Stimulated activated CD4-positive, alpha-beta T cell treated with anti-CD3 and anti-CD28 coated beads, Interleukin-12 subunit alpha, Interleukin-12 subunit beta, amount 100 ng/mL, for 24 hours (primary cell): Measurements from ENCODE around the gene SV2B.
"Not testable (repeated sequence)": the region's sequence is repeated elsewhere in the genome, so short reads cannot be mapped to it uniquely, and the experiment has no call there.

Experiments used
- DNase-seq, 2 experiments: peaks; one replicate each; pipeline ENCODE4 v3.0.0-alpha.2; 2020; ENCODE audit warnings: low read depth in 2 of 2

The SV2B gene

DNA sequence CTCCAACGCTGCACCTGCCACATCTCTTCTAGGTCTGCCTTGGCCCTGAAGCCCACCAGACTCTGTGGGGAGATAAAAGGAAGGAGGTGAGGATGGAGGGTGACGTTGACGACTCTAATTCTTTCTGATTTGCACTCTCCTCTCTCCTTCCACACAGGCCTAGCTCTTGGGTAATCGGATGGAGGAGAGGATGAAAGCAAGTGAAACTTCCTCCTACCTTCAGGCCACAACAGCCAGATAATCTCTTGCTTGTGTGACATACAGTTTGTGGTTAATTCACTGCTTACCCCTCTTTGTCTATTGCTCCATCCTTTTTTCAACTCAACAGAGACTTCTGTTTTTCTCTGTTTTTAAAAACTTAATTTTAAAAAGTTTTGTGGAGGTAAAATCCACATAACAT, 208.1 kb downstream of the SV2B start:
- DNase-seq = no peak

GRCh38 chr15:91308855-91309254, 208.8 kb downstream of the SV2B start:
- DNase-seq = peak in 1 of 2 experiments; percentile 20

DNA sequence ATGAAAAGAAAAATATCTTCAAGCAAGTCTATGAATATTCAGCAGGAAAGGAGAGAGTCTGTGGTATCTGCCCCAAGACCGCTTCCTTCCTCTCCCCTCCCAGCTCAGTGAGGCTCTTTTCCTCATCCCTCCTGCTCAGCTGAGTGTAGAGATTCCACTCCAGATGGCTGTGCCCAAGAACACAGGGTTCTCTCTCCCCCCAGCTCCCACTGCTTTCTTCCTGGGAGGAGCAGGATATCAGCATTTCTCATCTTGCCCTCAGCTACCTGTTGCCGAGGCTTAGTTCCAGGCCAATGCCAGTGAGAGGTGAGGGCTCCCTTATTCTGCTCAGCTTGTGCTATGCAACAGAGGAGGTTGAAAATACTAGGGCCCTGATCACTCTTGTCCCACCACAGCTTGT, 211.9 kb downstream of the SV2B start:
- DNase-seq = no peak

- DNase-seq = no peak
Observed at GRCh38 chr15:91316126-91316525, 216.1 kb downstream of the SV2B start.

DNA sequence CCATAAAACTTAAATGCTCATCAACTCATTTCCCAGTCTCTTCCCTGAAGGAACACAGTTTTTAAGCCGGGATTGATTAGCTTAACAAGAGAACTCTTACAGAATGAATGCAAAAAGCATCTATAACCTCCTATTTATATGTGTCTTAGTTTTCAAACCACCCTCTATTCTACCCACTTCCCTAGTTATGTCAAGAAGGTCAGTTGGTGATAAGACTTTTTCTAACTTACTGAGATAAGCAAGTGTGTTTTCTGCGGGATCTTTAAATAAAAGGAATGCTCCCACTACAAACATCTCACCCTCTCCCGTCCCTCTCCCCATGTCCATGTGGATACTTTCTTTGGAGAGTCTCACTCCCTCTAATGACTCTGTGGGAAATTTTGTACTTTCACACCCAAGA, 218.5 kb downstream of the SV2B start:
- no peak for DNase-seq

GRCh38 chr15:91318931-91319330, 218.9 kb downstream of the SV2B start:
- no peak for DNase-seq

- DNase-seq = no peak
Observed at GRCh38 chr15:91319371-91320059, 219.5 kb downstream of the SV2B start.

DNA sequence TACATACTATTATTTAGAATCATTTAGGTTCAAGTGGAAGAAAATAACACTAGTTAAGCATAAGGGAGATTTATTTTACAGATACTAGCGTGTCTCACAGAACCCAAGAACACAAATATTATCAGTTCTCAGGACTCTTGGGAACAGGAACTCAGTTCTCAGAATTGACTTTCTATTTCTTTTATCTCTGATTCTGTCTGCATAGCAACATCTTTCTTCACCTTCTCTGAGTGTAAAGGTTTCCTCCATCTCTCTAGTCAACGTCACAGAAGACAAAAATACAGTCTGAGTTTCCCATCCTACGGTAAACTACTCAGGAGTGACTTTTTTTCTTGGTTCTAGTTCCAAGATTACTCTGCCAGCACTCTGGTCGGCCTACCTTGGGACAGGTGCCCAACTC, 220.0 kb downstream of the SV2B start:
- DNase-seq = no peak

DNA sequence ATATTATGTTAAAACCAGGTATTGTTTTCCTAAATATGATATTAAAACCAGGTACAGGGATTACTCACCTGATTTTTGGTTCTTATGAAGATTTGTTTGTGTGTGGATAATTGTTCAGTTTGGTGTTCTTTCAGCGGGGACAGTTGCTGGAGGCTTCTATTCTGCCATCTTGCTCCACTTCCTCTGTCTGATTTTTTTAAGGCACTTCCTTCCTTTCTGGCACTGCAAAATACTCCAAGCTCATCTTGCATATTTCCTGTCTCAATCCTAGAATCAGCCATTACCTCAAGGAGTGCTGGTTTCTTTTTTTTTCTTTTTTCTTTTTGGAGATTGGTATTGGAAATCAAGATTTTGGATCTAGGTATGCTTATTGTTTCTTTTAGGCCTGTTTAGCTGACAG, 229.9 kb downstream of the SV2B start:
- no peak for DNase-seq

- DNase-seq = no peak
Observed at GRCh38 chr15:91331581-91331980, 231.5 kb downstream of the SV2B start.

DNA sequence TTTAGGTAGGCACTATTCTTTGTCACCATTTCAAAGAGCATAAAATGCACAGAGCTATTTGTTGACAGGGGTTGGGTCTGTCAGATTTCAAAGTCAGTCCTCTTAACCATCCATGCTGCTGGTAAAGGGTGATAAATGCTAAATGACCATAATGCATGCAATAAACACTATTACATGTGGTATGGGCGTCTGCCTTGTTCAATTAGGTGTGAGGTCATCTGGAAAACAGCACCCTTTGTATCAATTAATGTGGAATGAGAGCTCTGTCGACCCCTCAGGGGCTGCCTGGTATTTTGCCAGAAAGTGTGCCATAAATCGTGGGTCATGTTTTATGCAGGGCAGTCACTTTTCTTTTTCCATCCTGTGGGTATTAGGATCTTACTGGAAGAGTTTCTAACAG, 235.6 kb downstream of the SV2B start:
- no peak for DNase-seq

DNA sequence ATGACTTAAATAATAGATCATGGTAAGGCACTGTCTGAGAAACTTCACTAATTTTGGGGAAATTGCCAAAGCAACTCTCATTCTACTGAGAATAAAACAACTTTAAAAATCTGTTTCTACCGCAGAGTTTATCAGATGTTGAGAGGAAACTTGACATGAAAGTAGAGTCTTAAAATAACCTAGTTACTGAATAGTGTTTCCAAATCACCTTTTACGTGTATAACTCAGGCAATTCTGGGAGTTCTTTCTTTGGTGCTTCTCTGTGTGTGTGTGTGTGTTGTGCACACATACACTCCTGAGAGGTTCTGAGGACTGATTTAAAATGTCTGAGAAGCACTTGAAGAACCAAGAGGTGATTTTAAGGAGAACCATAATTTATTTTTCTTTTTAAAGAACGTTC, 236.6 kb downstream of the SV2B start:
- DNase-seq = no peak

GRCh38 chr15:91338766-91339165, 238.7 kb downstream of the SV2B start:
- DNase-seq = no peak

GRCh38 chr15:91342097-91342496, 242.0 kb downstream of the SV2B start:
- no peak for DNase-seq

DNA sequence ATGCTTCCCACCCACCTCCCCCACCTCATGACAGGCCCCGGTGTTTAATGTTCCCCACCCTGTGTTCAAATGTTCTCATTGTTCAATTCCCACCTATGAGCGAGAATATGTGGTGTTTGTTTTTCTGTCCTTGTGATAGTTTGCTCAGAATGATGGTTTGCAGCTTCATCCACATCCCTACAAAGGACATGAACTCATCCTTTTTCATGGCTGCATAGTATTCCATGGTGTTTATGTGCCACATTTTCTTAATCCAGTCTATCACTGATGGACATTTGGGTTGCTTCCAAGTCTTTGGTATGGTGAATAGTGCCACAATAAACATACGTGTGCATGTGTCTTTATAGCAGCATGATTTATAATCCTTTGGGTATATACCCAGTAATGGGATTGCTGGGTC, 244.9 kb downstream of the SV2B start:
- not testable (repeated sequence) for DNase-seq

DNA sequence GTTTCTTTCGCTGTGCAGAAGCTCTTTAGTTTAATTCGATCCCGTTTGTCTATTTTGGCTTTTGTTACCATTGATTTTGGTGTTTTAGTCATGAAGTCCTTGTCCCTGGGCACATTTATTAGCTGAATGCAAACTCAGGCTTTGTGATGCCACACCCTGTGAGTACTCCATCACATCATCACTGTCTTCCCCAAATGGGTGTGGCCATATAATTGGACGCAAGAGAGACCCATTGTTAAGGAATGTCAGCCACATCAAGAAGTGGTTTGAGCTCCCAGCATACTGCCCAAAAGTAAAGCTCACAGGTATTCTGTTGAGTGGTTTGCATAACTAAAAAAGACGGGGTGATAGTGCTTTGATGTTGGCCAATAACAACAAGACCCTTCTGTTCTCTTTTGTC, 245.7 kb downstream of the SV2B start:
- DNase-seq = no peak

GRCh38 chr15:91346259-91346658, 246.2 kb downstream of the SV2B start:
- no peak for DNase-seq

DNA sequence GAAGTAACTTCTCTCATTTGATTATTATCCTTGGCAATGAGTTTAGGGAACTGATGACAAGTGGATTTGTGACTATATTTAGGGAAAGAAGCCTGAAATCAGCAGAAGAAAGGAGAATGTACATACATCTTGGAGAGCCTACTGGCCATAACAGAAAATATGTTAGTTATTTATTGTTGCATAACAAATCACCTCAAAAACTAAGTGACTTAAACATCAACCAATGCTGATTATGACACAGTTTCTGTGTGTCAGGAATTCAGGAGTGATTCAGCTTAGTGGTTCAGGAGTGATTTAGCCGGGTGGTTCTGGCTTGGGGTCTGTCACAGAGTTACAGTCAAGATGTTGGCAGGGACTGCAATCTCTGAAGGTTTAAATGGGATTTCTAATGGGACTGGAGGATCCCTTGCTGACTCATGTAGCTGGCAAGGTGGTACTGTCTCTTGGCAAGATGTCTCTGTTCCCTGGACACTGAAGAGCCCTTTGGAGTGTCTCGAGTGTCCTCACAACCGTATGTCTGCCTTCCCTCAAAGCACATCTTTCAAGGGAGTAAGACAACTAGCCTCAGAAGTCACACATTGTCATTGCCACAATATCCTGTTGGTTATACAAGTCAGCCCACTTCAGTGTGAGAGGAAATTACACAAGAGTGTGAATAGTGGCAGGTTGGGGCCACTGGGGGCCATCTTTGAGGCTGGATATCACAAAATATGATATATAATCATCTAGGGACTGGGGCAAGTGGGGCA, 248.9 kb downstream of the SV2B start:
- DNase-seq = no peak
